Epithelial cell of proximal tubule (primary cell): ENCODE measurements around the gene IL3. TPM values are rescaled to one million over a fixed set of nuclear protein-coding genes. Genes with fewer than 3 reads are reported as not detected.

Experiments used
- DNase-seq: peaks from one replicate; pipeline ENCODE4 v3.0.0-alpha.2; 2011; ENCODE audit warnings: low read depth
- H3K4me3 ChIP-seq: 2 replicates; pipeline ENCODE4 v1.5.1; 2011; ENCODE audit warnings: low read depth, mild to moderate bottlenecking, low read length
- CTCF ChIP-seq: conservative IDR thresholded peaks from 2 replicates; pipeline ENCODE4 v1.5.1; 2012; ENCODE audit warnings: low read depth, mild to moderate bottlenecking, low read length
- total RNA-seq: library from RNA; depleted of rRNA; stranded (reverse); fragments of >200 nt; gene quantifications from 2 replicates; pipeline ENCODE4 v1.2.3, GENCODE V29; 2015

IL3 gene
- total RNA-seq, 1 donor from 2014 or later = not detected

GRCh38 chr5:132073231-132074013 is 13.0 kb downstream of the IL3 start, which contains the start of gene CSF2:
CSF2 (plus strand) TSS chr5:132073789; CDS start chr5:132073824, 35 bp downstream.
- no peak for DNase-seq
- H3K4me3 ChIP-seq = no peak within 1 kb of the TSS
- no peak for TF ChIP-seq CTCF

- DNase-seq = no peak
- TF ChIP-seq CTCF = no peak
- H3K4me3 ChIP-seq = no peak overlapping the region
Measured at GRCh38 chr5:132074091-132074771, 13.8 kb downstream of the IL3 start.

GRCh38 chr5:132074772-132075718 is 14.6 kb downstream of the IL3 start:
- H3K4me3 ChIP-seq = no peak overlapping the region
- no peak for TF ChIP-seq CTCF
- no peak for DNase-seq

GRCh38 chr5:132075719-132076077 is 15.2 kb downstream of the IL3 start:
- H3K4me3 ChIP-seq = no peak overlapping the region
- DNase-seq = no peak
- no peak for TF ChIP-seq CTCF

- H3K4me3 ChIP-seq = no peak overlapping the region
- TF ChIP-seq CTCF = no peak
- DNase-seq = no peak
Measured at GRCh38 chr5:132076202-132076830, 15.9 kb downstream of the IL3 start.

GRCh38 chr5:132076983-132077382 is 16.5 kb downstream of the IL3 start:
- DNase-seq = no peak
- no peak overlapping the region for H3K4me3 ChIP-seq
- no peak for TF ChIP-seq CTCF
